Kidney glomerular epithelial cell (primary cell): ENCODE measurements around the gene SH3PXD2A.
A peak's percentile ranks its signal among the peaks of the same experiment; 100 is the strongest.

ENCODE experiments used
- DNase-seq: peaks from one replicate; lab custom pipeline; 2025; lab: John Stamatoyannopoulos, UW

The SH3PXD2A gene

GRCh38 chr10:103603382-103603781, 252.0 kb downstream of the SH3PXD2A start:
- no peak for DNase-seq

GRCh38 chr10:103602852-103603155, 252.6 kb downstream of the SH3PXD2A start:
- no peak for DNase-seq

GRCh38 chr10:103602028-103602851, 253.1 kb downstream of the SH3PXD2A start:
- no peak for DNase-seq

GRCh38 chr10:103600956-103601569, 254.3 kb downstream of the SH3PXD2A start:
- DNase-seq: no peak

- no peak for DNase-seq
Observed at GRCh38 chr10:103600325-103600724, 255.1 kb downstream of the SH3PXD2A start.

- DNase-seq: no peak
Observed at GRCh38 chr10:103599907-103600306, 255.5 kb downstream of the SH3PXD2A start.

- no peak for DNase-seq
Observed at GRCh38 chr10:103599211-103599610, 256.2 kb downstream of the SH3PXD2A start.

GRCh38 chr10:103598654-103599115, 256.7 kb downstream of the SH3PXD2A start:
- peak; percentile 44 for DNase-seq

GRCh38 chr10:103597003-103597402, 258.4 kb downstream of the SH3PXD2A start:
- DNase-seq: no peak

GRCh38 chr10:103595933-103596726, 259.2 kb downstream of the SH3PXD2A start:
- no peak for DNase-seq

GRCh38 chr10:103593022-103593570, 262.3 kb downstream of the SH3PXD2A start:
- no peak for DNase-seq

GRCh38 chr10:103592186-103593021, 263.0 kb downstream of the SH3PXD2A start:
- DNase-seq: peak; percentile 7

GRCh38 chr10:103590744-103591291, 264.6 kb downstream of the SH3PXD2A start:
- DNase-seq: no peak

- DNase-seq: no peak
Observed at GRCh38 chr10:103590060-103590459, 265.3 kb downstream of the SH3PXD2A start.

GRCh38 chr10:103589074-103589630, 266.2 kb downstream of the SH3PXD2A start:
- no peak for DNase-seq

- no peak for DNase-seq
Observed at GRCh38 chr10:103587073-103587472, 268.3 kb downstream of the SH3PXD2A start.

GRCh38 chr10:103585011-103585405, 270.4 kb downstream of the SH3PXD2A start:
- DNase-seq: no peak

- DNase-seq: no peak
Observed at GRCh38 chr10:103584216-103585010, 271.0 kb downstream of the SH3PXD2A start.

GRCh38 chr10:103583871-103584215, 271.5 kb downstream of the SH3PXD2A start:
- no peak for DNase-seq
